GM19372 (cell line): Measurements from ENCODE around the gene C6orf47.

Experiments
- ATAC-seq: cut with Tn5 transposase; IDR thresholded peaks from one replicate; pipeline ENCODE4 v1.9.1; 2021; ENCODE audit warnings: mild to moderate bottlenecking, low read depth, moderate library complexity; ENCODE audit not compliant: unreplicated experiment

The C6orf47 gene

GRCh38 chr6:31689249-31690110 is 28.9 kb upstream of the C6orf47 start:
- ATAC-seq, result no peak

- no peak for ATAC-seq
Measured at GRCh38 chr6:31687860-31688693, 27.5 kb upstream of the C6orf47 start.

GRCh38 chr6:31687321-31687720 is 26.7 kb upstream of the C6orf47 start:
- no peak for ATAC-seq

GRCh38 chr6:31686483-31686882 is 25.9 kb upstream of the C6orf47 start:
- ATAC-seq, result no peak

GRCh38 chr6:31683591-31683990 is 23.0 kb upstream of the C6orf47 start:
- ATAC-seq, result no peak

GRCh38 chr6:31681135-31681671 is 20.6 kb upstream of the C6orf47 start:
- ATAC-seq, result no peak

GRCh38 chr6:31680226-31681134 is 19.9 kb upstream of the C6orf47 start, which contains the start of gene LY6G5C:
Gene LY6G5C (minus strand): TSS chr6:31681067. CDS start chr6:31680373, 694 bp downstream.
- ATAC-seq, result no peak

- ATAC-seq, result no peak
Measured at GRCh38 chr6:31677955-31678354, 17.4 kb upstream of the C6orf47 start.

- no peak for ATAC-seq
Measured at GRCh38 chr6:31676904-31677303, 16.3 kb upstream of the C6orf47 start.

GRCh38 chr6:31676322-31676903 is 15.8 kb upstream of the C6orf47 start:
- ATAC-seq, result no peak

- no peak for ATAC-seq
Measured at GRCh38 chr6:31669676-31670075, 9.1 kb upstream of the C6orf47 start, which contains the start of gene LY6G5B. Gene LY6G5B (plus strand): TSS chr6:31669976. CDS start chr6:31670951, 975 bp downstream.

GRCh38 chr6:31666337-31666965 is 5.9 kb upstream of the C6orf47 start:
- ATAC-seq, result no peak

- ATAC-seq, result peak; percentile 85
Measured at GRCh38 chr6:31665501-31666336, 5.1 kb upstream of the C6orf47 start, which contains the start of gene CSNK2B. Gene CSNK2B (plus strand): TSS chr6:31666080. CDS start chr6:31666832, 752 bp downstream.

- ATAC-seq, result no peak
Measured at GRCh38 chr6:31664790-31665500, 4.4 kb upstream of the C6orf47 start, which contains the start of gene GPANK1. Gene GPANK1 (minus strand): TSS chr6:31664997. CDS start chr6:31664478, 519 bp downstream.

GRCh38 chr6:31663961-31664789 is 3.6 kb upstream of the C6orf47 start:
- ATAC-seq, result no peak

GRCh38 chr6:31663126-31663960 is 2.8 kb upstream of the C6orf47 start:
- ATAC-seq, result no peak
